ENCODE data around the gene EME2. TPM values are rescaled to one million over a fixed set of nuclear protein-coding genes. Genes with fewer than 3 reads are reported as not detected.

The EME2 gene
- total RNA-seq, 2 donors from 2014 or later, result 3.5 to 5.0 TPM

GRCh38 chr16:1810106-1810505 lies 37.5 kb downstream of the EME2 start:
- no peaks in the 10 kb centered on the region for H3K9me3 ChIP-seq
- peaks cover 0 to 9% of the 10 kb centered on the region in 2 donors for H3K4me1 ChIP-seq
- no peak overlapping the region for H3K27ac ChIP-seq
- no peak overlapping the region for H3K4me3 ChIP-seq
- no peak for DNase-seq (ENCODE audit: low spot score)
- no peaks in the 10 kb centered on the region for H3K27me3 ChIP-seq
- peaks cover 47% of the 10 kb centered on the region for H3K36me3 ChIP-seq
- no peak for TF ChIP-seq CTCF (IDR thresholded peaks at IDR 0.05)

- Histone ChIP-seq H3K4me3 (no peak overlapping the region), H3K27ac (no peak overlapping the region), H3K9me3 (no peaks in the 10 kb centered on the region), H3K36me3 (peaks cover 51% of the 10 kb centered on the region), H3K27me3 (no peaks in the 10 kb centered on the region), H3K4me1 (peaks cover 0 to 9% of the 10 kb centered on the region in 2 donors)
- TF ChIP-seq CTCF (IDR thresholded peaks at IDR 0.05), result no peak
- DNase-seq (ENCODE audit: low spot score), result no peak
Measured at GRCh38 chr16:1810536-1810935, 37.9 kb downstream of the EME2 start.

- TF ChIP-seq CTCF (IDR thresholded peaks at IDR 0.05), result peak in 1 of 2 donors; percentile 64
- no peaks in the 10 kb centered on the region for H3K9me3 ChIP-seq
- H3K4me3 ChIP-seq, result no peak overlapping the region
- peaks cover 0 to 9% of the 10 kb centered on the region in 2 donors for H3K4me1 ChIP-seq
- H3K27ac ChIP-seq, result no peak overlapping the region
- no peaks in the 10 kb centered on the region for H3K27me3 ChIP-seq
- DNase-seq (ENCODE audit: low spot score), result peak; percentile 73
- H3K36me3 ChIP-seq, result peaks cover 56% of the 10 kb centered on the region
Measured at GRCh38 chr16:1812732-1813163, 40.1 kb downstream of the EME2 start.

GRCh38 chr16:1815461-1815860 lies 42.9 kb downstream of the EME2 start:
- TF ChIP-seq CTCF (IDR thresholded peaks at IDR 0.05), result no peak
- Histone ChIP-seq H3K27ac (no peak overlapping the region), H3K4me3 (no peak overlapping the region), H3K36me3 (peaks cover 54% of the 10 kb centered on the region), H3K27me3 (no peaks in the 10 kb centered on the region), H3K9me3 (no peaks in the 10 kb centered on the region), H3K4me1 (peaks cover 0 to 9% of the 10 kb centered on the region in 2 donors)
- no peak for DNase-seq (ENCODE audit: low spot score)

GRCh38 chr16:1816396-1817275 lies 44.0 kb downstream of the EME2 start:
- H3K36me3 ChIP-seq, result peaks cover 62% of the 10 kb centered on the region

More at GRCh38 chr16:1816396-1817275, 44.0 kb downstream of the EME2 start:
- no peak for TF ChIP-seq CTCF (IDR thresholded peaks at IDR 0.05)
- Histone ChIP-seq H3K27ac (no peak overlapping the region), H3K9me3 (no peaks in the 10 kb centered on the region), H3K4me3 (no peak overlapping the region), H3K27me3 (no peaks in the 10 kb centered on the region), H3K4me1 (peaks cover 0 to 9% of the 10 kb centered on the region in 2 donors)
- DNase-seq (ENCODE audit: low spot score), result no peak
